Effector memory CD4-positive, alpha-beta T cell (primary cell): ENCODE results near the gene KCNH2.

Experiments used
- DNase-seq, 3 donors: peaks; one replicate each; pipeline ENCODE4 v3.0.0-alpha.2; 2020
- H3K27ac ChIP-seq: 2 replicates; pipeline ENCODE4 v1.7.0; 2013; ENCODE audit warnings: mild to moderate bottlenecking, low read length, moderate library complexity; ENCODE audit not compliant: insufficient read depth, poor library complexity, severe bottlenecking
- H3K27me3 ChIP-seq: replicated peaks from 2 replicates; pipeline ENCODE4 v1.7.0; 2013; ENCODE audit warnings: mild to moderate bottlenecking, low read length; ENCODE audit not compliant: insufficient read depth, control insufficient read depth, poor library complexity, severe bottlenecking
- H3K36me3 ChIP-seq: 2 replicates; pipeline ENCODE4 v1.7.0; 2013; ENCODE audit warnings: mild to moderate bottlenecking, low read length, moderate library complexity; ENCODE audit not compliant: control insufficient read depth, insufficient read depth
- H3K4me1 ChIP-seq: 2 replicates; pipeline ENCODE4 v1.7.0; 2013; ENCODE audit warnings: low read length, mild to moderate bottlenecking; ENCODE audit not compliant: control insufficient read depth, insufficient read depth, poor library complexity, severe bottlenecking
- H3K4me3 ChIP-seq: 2 replicates; pipeline ENCODE4 v1.7.0; 2013; ENCODE audit warnings: low read length, low read depth, mild to moderate bottlenecking; ENCODE audit not compliant: insufficient read depth, poor library complexity, severe bottlenecking
- H3K9me3 ChIP-seq: 2 replicates; pipeline ENCODE4 v1.7.0; 2013; ENCODE audit warnings: mild to moderate bottlenecking, low read length, moderate library complexity; ENCODE audit not compliant: control insufficient read depth

The KCNH2 gene

GRCh38 chr7:150937848-150938561 lies 40.1 kb downstream of the KCNH2 start:
- H3K9me3 ChIP-seq: no peaks in the 10 kb centered on the region
- no peaks in the 10 kb centered on the region for H3K27me3 ChIP-seq
- no peak overlapping the region for H3K4me3 ChIP-seq
- H3K4me1 ChIP-seq: peaks cover 33% of the 10 kb centered on the region
- H3K36me3 ChIP-seq: no peaks in the 10 kb centered on the region
- no peak overlapping the region for H3K27ac ChIP-seq
- no peak for DNase-seq

DNA sequence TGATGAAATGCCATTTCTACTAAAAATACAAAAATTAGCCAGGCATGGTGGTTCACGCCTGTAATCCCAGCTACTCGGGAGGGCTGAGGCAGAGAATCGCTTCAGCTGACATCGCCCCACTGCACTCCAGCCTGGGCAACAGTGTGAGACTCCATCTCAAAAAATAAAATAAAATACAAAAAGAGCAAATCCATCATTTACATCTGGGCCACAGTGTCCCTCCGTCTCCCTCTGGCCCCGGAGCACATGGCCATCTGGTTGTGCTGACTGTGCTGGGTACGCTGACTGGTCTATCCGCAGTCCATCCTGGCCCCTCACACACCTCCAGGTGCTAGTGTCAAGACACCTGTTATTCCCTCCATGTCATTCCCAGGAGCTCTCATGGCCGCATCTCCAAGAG lies 42.1 kb downstream of the KCNH2 start:
- peaks cover 24% of the 10 kb centered on the region for H3K4me1 ChIP-seq
- DNase-seq: no peak
- H3K27me3 ChIP-seq: no peaks in the 10 kb centered on the region

GRCh38 chr7:150935149-150935548 lies 43.0 kb downstream of the KCNH2 start:
- no peak overlapping the region for H3K4me3 ChIP-seq
- no peaks in the 10 kb centered on the region for H3K36me3 ChIP-seq
- peaks cover 24% of the 10 kb centered on the region for H3K4me1 ChIP-seq
- no peak for DNase-seq
- H3K27me3 ChIP-seq: no peaks in the 10 kb centered on the region
- H3K27ac ChIP-seq: no peak overlapping the region
- no peaks in the 10 kb centered on the region for H3K9me3 ChIP-seq

More for the DNA sequence above, 42.1 kb downstream of the KCNH2 start:
- no peaks in the 10 kb centered on the region for H3K36me3 ChIP-seq
- no peak overlapping the region for H3K27ac ChIP-seq
- no peaks in the 10 kb centered on the region for H3K9me3 ChIP-seq
- no peak overlapping the region for H3K4me3 ChIP-seq

- H3K9me3 ChIP-seq: no peaks in the 10 kb centered on the region
- no peak overlapping the region for H3K27ac ChIP-seq
- H3K36me3 ChIP-seq: no peaks in the 10 kb centered on the region
- no peaks in the 10 kb centered on the region for H3K27me3 ChIP-seq
- peaks cover 23% of the 10 kb centered on the region for H3K4me1 ChIP-seq
- DNase-seq: no peak
- no peak overlapping the region for H3K4me3 ChIP-seq
These were observed 43.9 kb downstream of the KCNH2 start for GRCh38 chr7:150934045-150934766.

GRCh38 chr7:150931199-150931869 lies 46.8 kb downstream of the KCNH2 start:
- H3K27me3 ChIP-seq: no peaks in the 10 kb centered on the region
- DNase-seq: no peak
- no peaks in the 10 kb centered on the region for H3K36me3 ChIP-seq

GRCh38 chr7:150928541-150928940 lies 49.6 kb downstream of the KCNH2 start:
- H3K36me3 ChIP-seq: no peaks in the 10 kb centered on the region
- H3K9me3 ChIP-seq: no peaks in the 10 kb centered on the region
- H3K4me3 ChIP-seq: no peak overlapping the region
- H3K27ac ChIP-seq: no peak overlapping the region
- no peaks in the 10 kb centered on the region for H3K27me3 ChIP-seq
- no peak for DNase-seq
- peaks cover 18% of the 10 kb centered on the region for H3K4me1 ChIP-seq

More at GRCh38 chr7:150931199-150931869, 46.8 kb downstream of the KCNH2 start:
- no peaks in the 10 kb centered on the region for H3K9me3 ChIP-seq
- H3K4me1 ChIP-seq: peaks cover 5% of the 10 kb centered on the region
- H3K4me3 ChIP-seq: no peak overlapping the region
- no peak overlapping the region for H3K27ac ChIP-seq

GRCh38 chr7:150927956-150928344 lies 50.2 kb downstream of the KCNH2 start:
- DNase-seq: no peak

GRCh38 chr7:150927157-150927955 lies 50.8 kb downstream of the KCNH2 start:
- Histone ChIP-seq H3K27ac (no peak overlapping the region), H3K4me1 (peaks cover 20% of the 10 kb centered on the region), H3K27me3 (no peaks in the 10 kb centered on the region), H3K4me3 (no peak overlapping the region), H3K36me3 (no peaks in the 10 kb centered on the region), H3K9me3 (no peaks in the 10 kb centered on the region)
- DNase-seq: no peak

More at GRCh38 chr7:150927956-150928344, 50.2 kb downstream of the KCNH2 start:
- Histone ChIP-seq H3K36me3 (no peaks in the 10 kb centered on the region), H3K9me3 (no peaks in the 10 kb centered on the region), H3K4me3 (no peak overlapping the region), H3K27ac (no peak overlapping the region), H3K4me1 (peaks cover 20% of the 10 kb centered on the region), H3K27me3 (no peaks in the 10 kb centered on the region)

DNA sequence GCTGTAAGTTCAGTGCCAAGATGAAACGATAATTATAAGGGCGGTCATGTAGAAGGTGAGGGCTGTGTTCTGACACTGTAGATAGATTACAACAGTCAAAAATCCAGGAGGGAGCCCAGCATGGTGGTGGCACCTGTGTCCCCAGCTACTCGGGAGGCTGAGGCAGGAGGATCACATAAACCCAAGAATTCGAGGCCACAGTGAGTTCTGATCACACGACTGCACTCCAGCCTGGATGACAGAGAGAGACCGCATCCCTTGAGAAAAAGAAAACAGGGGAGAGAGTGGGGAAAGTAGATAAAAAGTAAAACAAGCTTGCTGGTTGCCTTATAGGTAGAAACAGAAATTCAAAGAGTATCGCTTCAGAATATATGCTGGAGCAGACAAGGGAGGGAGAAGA lies 52.1 kb downstream of the KCNH2 start:
- Histone ChIP-seq H3K36me3 (no peaks in the 10 kb centered on the region), H3K4me3 (no peak overlapping the region), H3K9me3 (no peaks in the 10 kb centered on the region), H3K27me3 (no peaks in the 10 kb centered on the region), H3K4me1 (peaks cover 16% of the 10 kb centered on the region), H3K27ac (no peak overlapping the region)
- no peak for DNase-seq
